Lung (tissue), 12 donors: ENCODE measurements around the gene MPG. TPM values are rescaled to one million over a fixed set of nuclear protein-coding genes. Genes with fewer than 3 reads are reported as not detected.

Experiments
- ATAC-seq: fragments of 200-7000 bp; cut with Tn5 transposase; one replicate; pipeline ENCODE4 v1.9.1; 2020; ENCODE audit warnings: moderate number of reproducible peaks; ENCODE audit not compliant: insufficient read depth, low FRiP score
- DNase-seq, 3 donors: peaks; one replicate each; pipeline ENCODE4 v3.0.0-alpha.2; 2013 to 2017
- H3K27ac ChIP-seq, 2 donors: one replicate each; pipeline ENCODE4 v1.5.1; 2013; ENCODE audit warnings: mild to moderate bottlenecking in 2 of 2, moderate library complexity in 2 of 2, control low read depth in 1 of 2, inconsistent platforms in 1 of 2, low read depth in 1 of 2, low read length in 1 of 2
- H3K27me3 ChIP-seq, 3 donors: one replicate each; pipeline ENCODE4 v1.5.1; 2013; ENCODE audit warnings: low read length in 2 of 3; ENCODE audit not compliant: control insufficient read depth in 3 of 3, insufficient read depth in 3 of 3
- H3K36me3 ChIP-seq, 4 donors: one replicate each; pipeline ENCODE4 v1.5.1; 2013; ENCODE audit warnings: low read length in 4 of 4, mild to moderate bottlenecking in 1 of 4, moderate library complexity in 1 of 4; ENCODE audit not compliant: control insufficient read depth in 4 of 4, insufficient read depth in 4 of 4
- H3K4me1 ChIP-seq, 5 donors: one replicate each; pipeline ENCODE4 v1.5.1; 2013; ENCODE audit warnings: low read length in 5 of 5, mild to moderate bottlenecking in 2 of 5, moderate library complexity in 1 of 5; ENCODE audit not compliant: control insufficient read depth in 5 of 5, insufficient read depth in 5 of 5
- H3K4me3 ChIP-seq: one replicate; pipeline ENCODE4 v1.5.1; 2013; ENCODE audit warnings: mild to moderate bottlenecking, control low read depth, moderate library complexity
- H3K9ac ChIP-seq, 2 donors: one replicate each; pipeline ENCODE4 v1.5.1; 2013; ENCODE audit warnings: low read length in 2 of 2, control low read depth in 1 of 2; ENCODE audit not compliant: insufficient read depth in 1 of 2
- H3K9me3 ChIP-seq, 4 donors: one replicate each; pipeline ENCODE4 v1.5.1; 2013; ENCODE audit warnings: low read length in 3 of 4, mild to moderate bottlenecking in 1 of 4, moderate library complexity in 1 of 4; ENCODE audit not compliant: control insufficient read depth in 4 of 4, insufficient read depth in 3 of 4
- CTCF ChIP-seq: IDR thresholded peaks from 2 replicates; pipeline ENCODE4 v1.5.1; 2012; ENCODE audit warnings: mild to moderate bottlenecking; ENCODE audit errors: control extremely low read depth, extremely low read depth
- WGBS, 2 donors: extraction: QIAGEN DNeasy Blood & Tissue Kit; methylation state at CpG; one replicate each; pipeline ENCODE4 v1.1.7; 2013; 5-methylcytosine and 5-hydroxymethylcytosine counted together
- polyA plus RNA-seq, 2 donors: library from polyadenylated mRNA; stranded (reverse); fragments of 200-250 nt; gene quantifications; one replicate each; pipeline ENCODE4 v1.2.1, GENCODE V29; 2013
- total RNA-seq, 2 donors: library from RNA; depleted of rRNA in 1 of 2; stranded (reverse); fragments of >200 nt in 1 of 2; gene quantifications; one replicate each; pipeline ENCODE4 v1.2.1, GENCODE V29; 2014 to 2021
- donor health status: control.
- donor health status: control.
- donor health status: Bipolar disorder and iron deficiency.
- donor health status: healthy.
- donor health status: DM: yes; HTN: yes; CAD: no.

MPG gene
- total and polyA plus RNA-seq, 4 donors: 61.1 to 101 (median 79.6) TPM

GRCh38 chr16:38941-39892, 38.8 kb upstream of the MPG start:
- H3K9ac ChIP-seq: no peak overlapping the region
- H3K9me3 ChIP-seq: no peaks in the 10 kb centered on the region
- no peak for DNase-seq
- ATAC-seq: peak; percentile 42
- no peak overlapping the region for H3K27ac ChIP-seq
- H3K4me1 ChIP-seq: peaks cover 0 to 7% (median 2%) of the 10 kb centered on the region in 5 donors
- H3K27me3 ChIP-seq: no peaks in the 10 kb centered on the region
- peaks cover 0 to under 1% (median 0%) of the 10 kb centered on the region in 4 donors for H3K36me3 ChIP-seq
- WGBS, 2 donors: 62 to 80% methylated on average over 13 of the region's 13 CpGs
- TF ChIP-seq CTCF: no peak
- no peak overlapping the region for H3K4me3 ChIP-seq

DNA sequence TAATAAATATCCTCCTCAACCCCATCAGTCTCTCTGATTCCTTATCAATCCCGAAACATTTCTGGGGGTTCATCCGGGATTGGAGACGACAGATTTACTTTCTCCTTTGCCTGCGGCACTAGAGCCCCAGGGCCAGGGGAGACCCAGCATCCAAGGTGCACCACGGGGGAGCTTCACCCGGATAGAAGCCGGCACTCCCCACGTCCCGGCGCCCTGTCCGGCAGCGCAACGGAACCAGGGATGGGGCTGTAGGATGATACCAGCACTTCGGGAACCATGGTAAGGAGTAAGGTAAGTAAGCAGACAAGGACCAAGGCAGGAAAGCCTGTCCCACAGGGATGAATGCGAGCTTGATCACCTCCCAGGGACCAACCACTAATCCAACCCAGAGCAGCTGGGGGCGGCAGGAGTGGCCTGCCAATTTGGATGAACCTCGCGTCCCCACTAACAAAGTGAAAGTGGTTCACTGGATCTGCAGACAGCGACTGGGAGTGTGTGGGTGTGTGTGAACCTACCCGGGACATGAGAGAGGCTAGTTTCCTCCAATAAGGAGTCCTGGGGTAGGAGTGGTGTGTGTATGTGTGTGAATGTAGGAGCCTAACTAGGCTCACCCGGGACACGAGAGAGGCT, 36.5 kb upstream of the MPG start:
- Histone ChIP-seq H3K9ac (no peak overlapping the region), H3K27ac (no peak overlapping the region), H3K27me3 (no peaks in the 10 kb centered on the region), H3K9me3 (no peaks in the 10 kb centered on the region), H3K36me3 (peaks cover 0 to 11% (median 5%) of the 10 kb centered on the region in 4 donors), H3K4me1 (peaks cover 0 to 1% (median 0%) of the 10 kb centered on the region in 5 donors), H3K4me3 (no peak overlapping the region)
- no peak for ATAC-seq
- no peak for TF ChIP-seq CTCF
- no peak for DNase-seq
- WGBS, 2 donors: 94 to 97% methylated on average over 22 of the region's 22 CpGs

GRCh38 chr16:42069-42457, 36.0 kb upstream of the MPG start:
- Histone ChIP-seq H3K9me3 (no peaks in the 10 kb centered on the region), H3K36me3 (peaks cover 0 to 12% (median 5%) of the 10 kb centered on the region in 4 donors), H3K9ac (no peak overlapping the region), H3K4me3 (no peak overlapping the region), H3K27me3 (no peaks in the 10 kb centered on the region), H3K27ac (no peak overlapping the region), H3K4me1 (peaks cover 0 to 1% (median 0%) of the 10 kb centered on the region in 5 donors)
- ATAC-seq (no peak), DNase-seq (no peak)
- TF ChIP-seq CTCF: no peak
- WGBS, 2 donors: 88 to 89% methylated on average over 11 of the region's 11 CpGs
